ENCODE measurements around the gene CIRBP.

DNA sequence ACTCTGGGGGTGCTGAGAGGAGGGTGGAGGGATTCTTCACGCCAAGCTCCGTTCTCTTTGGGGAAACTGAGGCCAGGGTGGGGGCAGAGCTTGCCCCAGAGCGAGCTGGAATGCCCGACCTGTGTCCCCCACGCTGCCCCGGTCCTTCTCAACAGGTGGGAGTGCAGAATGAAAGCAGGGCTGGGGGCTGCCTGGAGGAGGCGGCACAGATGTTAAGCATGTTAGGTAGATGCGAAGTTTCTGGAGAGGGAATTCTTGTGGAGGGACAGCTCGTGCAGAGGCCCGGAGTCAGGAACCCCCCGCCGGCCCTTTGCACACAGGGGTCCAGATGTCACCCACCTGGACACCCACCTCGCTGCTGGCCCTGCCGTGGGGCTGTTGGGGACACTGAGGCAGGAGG is 25.6 kb downstream of the CIRBP start:
- TF ChIP-seq POLR2A (IDR thresholded peaks at IDR 0.05) (no peak), POLR2AphosphoS5 (IDR thresholded peaks at IDR 0.05; ENCODE audit: insufficient read depth in 1 of 2, low read depth in 1 of 2) (no peak)
- TF ChIP-seq, protein P1, sequence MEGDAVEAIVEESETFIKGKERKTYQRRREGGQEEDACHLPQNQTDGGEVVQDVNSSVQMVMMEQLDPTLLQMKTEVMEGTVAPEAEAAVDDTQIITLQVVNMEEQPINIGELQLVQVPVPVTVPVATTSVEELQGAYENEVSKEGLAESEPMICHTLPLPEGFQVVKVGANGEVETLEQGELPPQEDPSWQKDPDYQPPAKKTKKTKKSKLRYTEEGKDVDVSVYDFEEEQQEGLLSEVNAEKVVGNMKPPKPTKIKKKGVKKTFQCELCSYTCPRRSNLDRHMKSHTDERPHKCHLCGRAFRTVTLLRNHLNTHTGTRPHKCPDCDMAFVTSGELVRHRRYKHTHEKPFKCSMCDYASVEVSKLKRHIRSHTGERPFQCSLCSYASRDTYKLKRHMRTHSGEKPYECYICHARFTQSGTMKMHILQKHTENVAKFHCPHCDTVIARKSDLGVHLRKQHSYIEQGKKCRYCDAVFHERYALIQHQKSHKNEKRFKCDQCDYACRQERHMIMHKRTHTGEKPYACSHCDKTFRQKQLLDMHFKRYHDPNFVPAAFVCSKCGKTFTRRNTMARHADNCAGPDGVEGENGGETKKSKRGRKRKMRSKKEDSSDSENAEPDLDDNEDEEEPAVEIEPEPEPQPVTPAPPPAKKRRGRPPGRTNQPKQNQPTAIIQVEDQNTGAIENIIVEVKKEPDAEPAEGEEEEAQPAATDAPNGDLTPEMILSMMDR (IDR thresholded peaks at IDR 0.05): no peak

All from vagina (tissue), 2 donors.